HG02973 (cell line): ENCODE results near the gene GPBP1.
A peak's percentile ranks its signal among the peaks of the same experiment; 100 is the strongest.
"Not testable (repeated sequence)": the region's sequence is repeated elsewhere in the genome, so short reads cannot be mapped to it uniquely, and the experiment has no call there.

Experiments
- ATAC-seq: cut with Tn5 transposase; IDR thresholded peaks from one replicate; pipeline ENCODE4 v1.9.1; 2021; ENCODE audit warnings: moderate library complexity; ENCODE audit not compliant: unreplicated experiment

Gene GPBP1

DNA sequence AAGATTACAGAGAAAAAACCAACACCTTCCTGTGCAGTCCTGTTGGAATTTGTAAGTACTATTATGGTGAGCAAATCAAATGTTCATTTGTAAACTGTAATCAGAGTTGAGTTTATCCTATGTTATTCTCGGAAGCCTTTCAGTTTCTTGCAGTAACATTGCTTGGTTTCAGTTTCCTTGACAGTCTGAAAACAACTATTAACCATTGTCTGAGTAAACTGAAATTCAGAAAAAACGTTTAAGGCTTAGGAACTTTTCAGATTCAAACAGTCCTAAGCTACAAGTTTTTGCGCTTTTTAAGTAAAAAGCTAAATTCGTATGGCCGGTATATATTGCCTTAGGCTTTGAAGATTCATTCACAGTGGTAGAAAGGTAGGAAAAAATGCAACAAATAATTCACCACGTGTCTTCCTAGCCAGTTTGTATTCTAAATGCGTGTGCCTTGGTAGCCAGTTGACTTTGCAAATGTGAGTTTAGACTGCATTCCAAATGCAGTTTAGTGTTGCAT, 2.5 kb downstream of the GPBP1 start:
- ATAC-seq, result no peak

DNA sequence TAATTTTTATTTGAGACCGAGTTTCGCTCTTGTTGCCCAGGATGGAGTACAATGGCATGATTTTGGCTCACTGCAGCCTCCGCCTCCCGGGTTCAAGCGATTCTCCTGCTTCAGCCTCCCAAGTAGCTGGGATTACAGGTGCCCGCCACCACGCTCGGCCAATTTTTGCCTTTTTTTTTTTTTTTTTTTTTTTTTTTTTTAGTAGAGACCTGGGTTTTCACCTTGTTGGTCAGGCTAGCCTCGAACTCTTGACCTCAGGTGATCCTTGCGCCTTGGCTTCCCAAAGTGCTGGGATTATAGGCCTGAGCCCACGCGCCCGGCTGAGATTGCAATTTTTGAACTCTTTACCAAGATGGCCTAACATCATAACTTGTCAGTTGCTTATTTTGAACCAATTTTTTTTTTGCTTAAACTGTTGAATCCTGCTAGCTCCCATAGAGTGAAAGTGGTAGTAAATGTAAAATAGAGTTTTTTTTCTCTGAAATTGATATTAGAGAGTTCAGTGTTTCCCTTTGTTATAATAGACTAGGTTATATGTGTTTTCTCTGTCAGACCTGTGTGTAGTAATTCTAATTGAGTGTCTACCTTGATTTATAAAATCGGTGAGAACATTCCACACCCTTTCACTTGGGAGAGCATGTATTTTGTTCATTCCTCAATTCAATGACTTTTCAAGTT, 3.8 kb downstream of the GPBP1 start:
- no peak for ATAC-seq

DNA sequence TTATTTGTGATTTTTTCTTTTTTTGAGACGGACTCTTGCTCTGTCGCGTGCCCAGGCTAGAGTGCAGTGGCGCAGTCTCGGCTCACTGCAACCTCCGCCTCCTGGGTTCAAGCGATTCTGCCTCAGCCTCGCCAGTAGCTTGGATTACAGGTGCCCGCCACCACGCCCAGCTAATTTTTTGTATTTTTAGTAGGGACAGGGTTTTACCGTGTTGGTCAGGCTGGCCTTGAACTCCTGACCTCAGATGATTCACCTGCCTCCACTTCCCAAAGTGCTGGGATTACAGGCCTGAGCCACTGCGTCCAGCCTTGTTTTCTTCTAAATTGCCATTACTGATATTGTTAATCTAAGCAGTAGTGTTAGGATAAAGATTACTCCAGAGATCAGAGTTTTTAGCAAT, 4.4 kb downstream of the GPBP1 start:
- ATAC-seq, result not testable (repeated sequence)

DNA sequence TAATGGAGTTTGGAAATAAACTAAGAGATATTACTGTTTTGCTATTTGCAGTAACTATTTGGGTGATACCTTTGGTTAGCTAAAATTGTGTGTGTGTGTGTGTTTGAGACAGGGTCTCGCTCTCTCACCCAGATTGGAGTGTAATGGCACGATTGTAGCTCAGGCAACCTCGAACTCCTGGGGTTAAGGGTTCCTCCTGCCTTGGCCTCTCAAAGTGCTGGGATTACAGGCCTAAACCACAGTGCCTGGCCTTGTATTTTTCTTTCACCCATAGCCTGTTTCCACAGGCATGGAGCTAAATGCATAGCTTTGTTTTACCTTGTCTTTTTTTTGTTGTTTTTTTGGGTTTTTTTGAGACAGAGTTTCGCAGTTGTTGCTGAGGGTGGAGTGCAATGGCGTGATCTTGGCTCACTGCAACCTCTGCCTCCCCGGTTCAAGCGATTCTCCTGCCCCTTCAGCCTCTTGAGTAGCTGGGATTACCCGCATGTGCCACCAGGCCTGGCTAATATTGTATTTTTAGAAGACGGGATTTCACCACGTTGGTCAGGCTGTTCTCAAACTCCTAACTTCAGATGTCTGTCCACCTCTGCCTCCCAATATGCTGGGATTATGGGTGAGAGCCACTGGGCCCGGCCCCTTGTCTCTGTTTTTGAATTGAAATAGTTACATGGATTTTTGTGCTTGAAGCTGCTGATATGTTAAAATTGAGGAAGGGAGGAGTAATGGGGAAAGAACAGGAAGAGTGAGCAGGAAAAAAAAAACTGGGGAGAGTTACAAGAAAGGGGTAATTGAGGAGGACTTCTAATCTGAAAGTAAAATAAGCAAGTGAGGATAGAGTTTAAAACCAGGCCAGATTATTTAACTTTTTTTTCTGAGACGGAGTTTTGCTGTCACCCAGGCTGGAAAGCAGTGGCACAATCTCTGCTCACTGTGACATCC, 5.7 kb downstream of the GPBP1 start:
- no peak for ATAC-seq

DNA sequence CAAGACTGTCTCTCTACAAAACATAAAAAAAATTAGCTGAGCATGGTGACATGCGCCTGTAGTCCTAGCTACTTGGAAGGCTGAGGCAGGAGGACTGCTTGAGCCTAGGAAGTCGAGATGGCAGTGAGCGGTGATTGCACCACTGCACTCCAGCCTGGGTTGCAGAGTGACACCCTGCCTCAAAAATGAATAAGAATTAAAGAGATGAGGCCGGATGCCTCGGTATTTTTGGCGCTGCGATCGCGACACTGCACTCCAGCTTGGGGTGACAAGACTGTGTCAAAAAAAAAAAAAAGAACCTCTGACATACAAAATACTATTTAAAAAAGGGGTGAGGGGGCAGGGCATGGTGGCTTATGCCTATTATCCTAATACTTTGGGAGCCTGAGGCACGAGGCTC, 7.3 kb downstream of the GPBP1 start:
- ATAC-seq, result no peak

DNA sequence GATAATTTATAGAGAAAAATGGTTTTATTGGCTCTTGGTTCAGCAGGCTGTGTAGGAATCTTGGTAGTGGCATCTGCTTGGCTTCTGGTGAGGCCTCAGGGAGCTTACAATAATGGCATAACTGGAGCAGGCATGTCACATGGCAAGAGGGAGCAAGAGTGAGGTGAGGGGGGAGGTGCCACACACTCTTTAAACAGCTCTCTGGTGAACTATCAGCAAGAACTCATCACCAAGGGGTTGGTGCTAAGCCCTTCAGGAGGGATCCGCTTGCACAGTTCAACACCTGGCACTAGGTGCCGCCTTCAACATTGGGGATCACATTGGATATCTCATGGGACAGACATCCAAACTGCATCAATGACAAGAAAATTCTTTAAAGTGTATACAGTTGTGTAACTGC, 10.5 kb downstream of the GPBP1 start:
- ATAC-seq, result no peak

DNA sequence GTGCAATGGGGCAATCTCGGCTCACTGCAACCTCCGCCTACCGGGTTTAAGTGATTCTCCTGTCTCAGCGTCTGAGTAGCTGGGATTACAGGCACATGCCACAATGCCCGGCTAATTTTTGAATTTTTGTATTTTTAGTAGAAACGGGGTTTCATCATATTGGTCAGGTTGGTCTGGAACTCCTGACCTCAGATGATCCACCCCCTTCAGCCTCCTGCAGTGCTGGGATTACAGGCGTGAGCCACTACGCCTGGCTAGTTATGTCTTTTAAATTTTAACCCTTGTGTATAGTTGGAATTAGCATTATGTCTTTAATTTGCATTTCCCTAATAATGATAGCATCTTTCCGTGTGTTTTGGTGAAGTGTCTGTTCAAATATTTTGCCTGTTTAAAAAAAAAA, 11.5 kb downstream of the GPBP1 start:
- no peak for ATAC-seq

DNA sequence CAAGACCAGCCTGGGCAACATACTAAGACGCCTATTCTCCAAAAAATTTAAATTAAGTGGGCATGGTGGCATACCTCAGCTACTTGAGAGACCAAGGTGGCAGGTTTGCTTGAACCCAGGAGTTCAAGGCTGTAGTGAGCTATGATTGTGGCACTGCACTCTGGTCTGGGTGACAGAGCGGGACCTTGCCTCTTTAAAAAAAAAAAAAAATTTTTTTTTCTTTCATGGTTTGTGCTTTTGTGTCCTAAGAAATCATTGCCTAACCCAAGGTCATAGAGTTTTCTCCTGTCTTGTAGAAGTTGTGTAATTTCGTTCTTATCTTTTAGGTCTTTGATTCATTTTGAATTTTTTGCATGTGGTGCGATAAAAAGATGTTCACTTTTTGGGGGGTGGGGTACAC, 12.3 kb downstream of the GPBP1 start:
- no peak for ATAC-seq

DNA sequence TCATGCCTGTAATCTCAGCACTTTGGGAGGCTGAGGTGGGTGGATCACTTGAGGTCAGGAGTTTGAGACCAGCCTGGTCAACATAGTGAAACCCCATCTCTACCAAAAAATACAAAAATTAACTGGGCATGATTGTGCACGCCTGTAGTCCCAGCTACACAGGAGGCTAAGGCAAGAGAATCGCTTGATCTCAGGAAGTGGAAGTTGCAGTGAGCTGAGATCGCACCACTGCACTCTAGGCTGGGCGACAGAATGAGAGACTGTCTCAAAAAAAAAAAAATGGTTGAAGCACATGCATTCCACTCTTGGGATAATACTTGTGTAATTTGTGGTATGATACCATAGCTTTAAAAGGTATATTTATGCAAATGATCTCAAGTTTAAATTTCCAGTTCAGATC, 14.1 kb downstream of the GPBP1 start:
- not testable (repeated sequence) for ATAC-seq

DNA sequence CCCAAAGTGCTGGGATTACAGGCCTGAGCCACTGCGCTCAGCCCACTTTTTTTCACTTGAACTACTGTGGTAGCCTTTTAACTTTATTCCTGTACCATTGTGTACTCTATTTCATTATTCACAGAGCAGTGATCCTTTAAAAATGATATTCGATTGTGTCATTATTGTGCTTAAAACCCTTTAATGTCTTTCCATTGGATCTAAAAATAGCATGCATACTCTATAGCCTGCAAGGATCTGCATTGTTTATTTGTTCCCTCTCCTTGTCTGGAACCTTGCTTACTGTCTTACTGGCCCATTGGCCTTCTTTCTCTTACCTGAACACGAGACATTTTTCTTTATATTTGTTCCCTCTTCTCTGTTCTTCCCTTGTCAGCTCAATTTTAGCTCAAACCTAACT, 15.7 kb downstream of the GPBP1 start:
- no peak for ATAC-seq

DNA sequence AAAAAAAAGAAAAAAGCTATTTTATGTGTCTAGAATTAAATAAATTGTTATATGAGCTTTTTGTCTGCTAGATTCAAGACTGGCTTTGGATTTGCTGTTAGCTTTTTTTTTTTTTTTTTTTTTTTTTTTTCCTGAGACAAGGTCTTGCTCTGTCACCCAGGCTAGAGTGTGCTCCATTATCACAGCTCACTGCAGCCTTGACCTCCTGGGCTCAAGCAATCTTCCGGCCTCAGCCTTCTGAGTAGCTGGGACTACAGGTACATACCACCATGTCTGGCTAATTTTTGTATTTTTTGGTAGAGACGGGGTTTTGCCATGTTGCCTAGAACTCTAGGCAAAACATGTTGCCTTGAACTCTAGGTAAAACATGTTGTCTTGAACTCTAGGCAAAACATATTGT, 16.7 kb downstream of the GPBP1 start:
- no peak for ATAC-seq

DNA sequence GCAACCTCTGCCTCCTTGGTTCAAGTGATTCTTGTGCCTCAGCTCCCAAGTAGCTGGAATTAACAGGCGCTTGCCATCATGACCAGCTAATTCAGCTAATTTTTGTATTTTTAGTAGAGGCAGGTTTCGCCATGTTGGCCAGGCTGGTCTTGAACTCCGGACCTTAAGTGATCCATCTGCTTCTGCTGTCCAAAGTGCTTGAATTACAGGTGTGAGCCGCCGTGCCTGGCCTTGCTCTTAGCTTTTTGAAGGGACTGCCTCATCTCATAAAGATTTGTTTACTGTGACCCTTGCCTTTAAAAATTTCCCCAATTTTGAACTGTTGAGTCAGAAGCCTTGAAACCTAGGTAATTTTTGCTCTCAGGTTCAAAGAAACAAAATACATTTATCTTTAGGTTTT, 17.3 kb downstream of the GPBP1 start:
- no peak for ATAC-seq

DNA sequence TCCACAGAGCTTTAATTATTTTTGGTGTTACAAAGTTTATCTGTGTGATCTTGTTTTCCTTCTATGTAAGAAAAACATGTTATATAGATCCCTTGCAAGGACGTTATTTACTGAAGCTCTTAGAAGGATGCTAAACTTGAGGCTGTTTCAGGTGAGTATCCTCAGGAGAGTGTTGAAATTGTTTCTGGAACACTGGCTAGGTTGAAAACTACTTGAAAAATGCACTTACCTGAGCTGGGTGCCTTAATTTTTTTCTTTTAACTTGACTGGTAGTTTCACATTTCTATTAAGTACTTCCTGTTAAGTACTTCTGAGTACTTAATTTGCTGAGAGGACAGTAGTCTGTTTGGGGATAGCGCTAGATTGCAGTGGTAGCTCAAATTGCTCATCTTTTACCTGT, 18.1 kb downstream of the GPBP1 start:
- no peak for ATAC-seq

DNA sequence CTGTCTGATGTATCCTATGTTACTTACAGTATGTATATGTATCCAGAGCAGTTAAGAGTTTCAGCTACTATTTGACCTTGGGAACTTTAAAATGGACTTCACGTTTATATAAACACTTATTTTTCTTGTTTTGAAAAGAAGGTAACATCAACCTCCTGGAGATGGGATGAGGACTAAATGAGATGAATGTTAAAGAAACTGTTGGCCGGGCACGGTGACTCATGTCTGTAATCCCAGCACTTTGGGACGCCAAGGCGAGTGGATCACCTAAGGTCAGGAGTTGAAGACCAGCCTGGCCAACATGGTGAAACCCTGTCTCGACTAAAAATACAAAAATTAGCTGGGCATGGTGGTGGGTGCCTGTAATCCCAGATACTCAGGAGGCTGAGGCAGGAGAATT, 19.0 kb downstream of the GPBP1 start:
- not testable (repeated sequence) for ATAC-seq

DNA sequence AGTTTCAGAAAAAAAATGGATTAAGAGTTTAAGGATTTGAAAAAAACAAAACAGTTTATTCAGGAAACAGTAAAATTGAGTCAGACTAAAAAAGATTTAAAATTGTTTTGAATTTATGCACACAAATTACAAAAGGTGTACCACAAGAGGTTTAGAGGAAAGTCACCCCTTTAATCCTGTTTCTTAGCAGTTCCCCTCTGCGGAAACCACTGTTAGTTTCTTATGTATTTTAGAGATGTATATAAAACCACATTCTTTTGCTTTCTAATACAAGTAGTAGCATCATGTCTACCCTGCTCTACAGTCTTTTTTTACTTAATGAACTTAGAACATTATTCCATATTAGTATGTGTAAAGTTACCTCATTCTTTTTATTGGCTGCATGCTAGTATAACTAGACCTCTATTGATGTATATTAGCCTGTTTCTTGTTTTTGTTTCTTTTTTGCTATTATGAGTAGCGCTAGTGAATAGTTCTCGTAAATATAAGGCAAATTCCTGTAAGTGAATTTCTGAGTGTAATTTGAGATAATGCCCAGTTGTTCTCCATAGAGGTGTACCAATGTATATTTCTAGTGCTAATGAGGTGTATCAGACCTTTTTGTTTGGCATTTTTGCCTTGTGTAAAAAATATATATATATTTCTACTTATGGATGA, 20.0 kb downstream of the GPBP1 start:
- peak; percentile 47 for ATAC-seq

DNA sequence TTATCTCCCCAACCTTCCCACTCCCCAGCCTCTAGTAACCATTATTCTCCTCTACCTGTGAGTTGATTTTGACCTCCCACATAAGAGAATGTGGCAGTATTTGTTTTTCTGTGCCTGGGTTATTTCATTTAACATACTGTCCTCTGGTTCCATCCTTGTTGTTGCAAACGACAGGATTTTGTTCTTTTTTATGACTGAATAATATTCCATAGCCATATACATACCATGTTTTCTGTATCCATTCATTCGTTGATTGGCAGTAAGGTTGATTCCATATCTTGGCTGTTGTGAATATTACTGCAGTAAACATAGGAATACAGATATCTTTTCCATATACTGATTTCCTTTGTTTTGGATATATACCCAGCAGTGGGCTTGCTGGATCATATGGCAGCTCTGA, 20.8 kb downstream of the GPBP1 start:
- ATAC-seq, result no peak

DNA sequence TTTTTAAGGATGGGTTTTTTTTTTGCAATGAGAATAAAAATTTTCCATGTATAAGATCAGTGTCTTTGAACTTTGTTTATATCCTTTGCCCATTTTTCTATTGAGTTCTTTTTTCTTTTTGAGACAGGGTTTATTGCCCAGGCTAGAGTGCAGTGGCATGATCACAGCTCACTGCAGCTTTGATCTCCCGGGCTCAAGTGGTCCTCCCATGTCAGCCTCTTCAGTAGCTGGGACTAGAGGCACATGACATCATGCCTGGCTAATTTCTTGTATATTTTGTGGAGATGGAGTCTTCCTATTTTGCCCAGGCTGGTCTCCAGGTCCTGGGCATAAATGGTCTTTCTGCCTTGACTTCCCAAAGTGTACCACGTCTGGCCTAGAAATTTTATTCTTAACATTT, 21.2 kb downstream of the GPBP1 start:
- no peak for ATAC-seq

DNA sequence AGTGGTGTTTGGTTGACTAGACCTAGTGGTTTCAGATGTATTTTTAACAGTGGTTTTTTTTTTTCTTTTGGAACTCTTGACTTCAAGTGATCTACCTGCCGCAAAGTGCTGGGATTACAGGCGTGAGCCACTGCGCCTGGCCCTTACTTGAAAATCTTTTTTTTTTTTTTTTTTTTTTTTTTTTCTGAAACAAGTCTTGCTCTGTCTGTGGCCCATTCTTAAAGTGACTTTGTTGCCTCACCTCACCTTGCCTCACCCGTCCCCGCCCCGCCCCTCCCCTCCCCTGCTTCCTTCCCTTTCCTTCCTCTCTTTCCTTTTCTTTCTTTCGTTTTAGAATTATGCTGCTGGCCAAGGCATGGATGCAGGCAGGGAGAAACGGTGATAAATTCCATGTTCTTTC, 26.0 kb downstream of the GPBP1 start:
- no peak for ATAC-seq

DNA sequence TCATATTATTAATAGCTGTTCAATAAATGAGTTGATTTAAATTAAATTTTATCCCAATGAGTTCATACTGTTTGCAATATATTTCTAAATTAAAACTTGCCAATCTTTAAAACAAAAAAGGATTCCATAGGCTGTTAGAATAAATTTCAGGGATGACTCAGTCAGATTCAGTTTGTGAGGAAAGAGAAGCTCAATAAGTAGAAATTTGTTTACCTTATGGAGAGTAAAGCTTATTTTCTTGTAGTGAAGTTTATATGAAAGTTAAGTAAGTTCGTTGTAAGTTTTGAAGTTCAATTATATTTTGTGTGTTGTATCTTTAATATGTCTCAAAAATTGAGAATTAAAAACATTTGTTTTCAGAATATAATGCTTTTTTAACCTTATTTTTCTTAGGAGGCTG, 29.0 kb downstream of the GPBP1 start:
- no peak for ATAC-seq

DNA sequence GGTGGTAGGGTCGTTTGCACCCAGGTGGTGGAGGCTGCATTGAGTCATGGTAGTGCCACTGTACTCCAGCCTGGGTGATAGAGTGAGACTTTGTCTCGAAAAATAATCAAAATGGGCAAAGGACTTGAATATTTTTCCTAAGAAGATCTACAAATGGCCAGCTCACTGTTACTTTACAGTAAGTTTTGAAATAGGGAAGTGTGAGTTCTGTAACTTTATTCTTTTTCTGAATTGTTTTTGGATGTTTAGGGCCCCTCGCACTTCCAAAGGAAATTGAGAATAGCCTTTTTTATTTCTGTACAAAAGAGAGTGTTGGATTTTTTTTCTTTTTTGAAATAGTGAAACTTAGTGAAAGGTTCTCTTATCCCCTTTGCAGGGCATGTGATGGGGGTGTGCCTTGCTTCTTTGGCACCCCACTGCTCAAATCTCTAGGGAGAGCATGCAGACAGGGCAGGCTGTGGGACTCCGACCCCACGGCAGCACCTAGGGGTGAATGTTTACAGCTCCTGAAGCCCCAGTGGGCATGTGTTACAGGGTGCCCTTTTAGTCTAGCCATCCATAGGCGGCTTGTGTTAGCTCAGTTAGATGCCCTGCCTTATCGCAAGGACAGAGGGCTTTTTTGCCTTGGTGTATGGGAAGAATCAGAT, 33.3 kb downstream of the GPBP1 start:
- ATAC-seq, result no peak

DNA sequence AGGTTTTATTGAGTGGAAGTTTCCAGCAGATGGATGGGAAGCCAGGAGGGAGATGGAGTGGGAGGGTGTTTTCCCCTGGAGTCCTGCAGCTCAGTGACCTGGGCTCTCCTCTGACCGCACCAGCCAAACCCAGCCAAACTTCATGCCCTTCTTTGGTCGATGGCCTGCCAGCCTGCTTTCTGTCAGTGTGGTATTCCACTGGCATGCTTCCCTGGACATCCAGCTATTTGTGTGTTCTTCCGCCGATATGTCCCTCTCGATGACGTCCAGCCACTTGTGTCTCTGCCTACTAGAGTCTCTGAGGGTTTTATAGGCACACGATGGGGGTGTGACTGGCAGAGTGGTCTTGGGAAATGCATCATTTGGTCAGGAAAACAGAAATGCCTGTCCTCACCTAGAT, 33.8 kb downstream of the GPBP1 start:
- no peak for ATAC-seq
